Lung (tissue), 12 donors: ENCODE results near the gene SULT1B1. TPM values are rescaled to one million over a fixed set of nuclear protein-coding genes. Genes with fewer than 3 reads are reported as not detected.

ENCODE experiments used
- ATAC-seq: fragments of 200-7000 bp; cut with Tn5 transposase; one replicate; pipeline ENCODE4 v1.9.1; 2020; ENCODE audit warnings: moderate number of reproducible peaks; ENCODE audit not compliant: insufficient read depth, low FRiP score
- DNase-seq, 3 donors: peaks; one replicate each; pipeline ENCODE4 v3.0.0-alpha.2; 2013 to 2017
- H3K27ac ChIP-seq, 2 donors: one replicate each; pipeline ENCODE4 v1.5.1; 2013; ENCODE audit warnings: mild to moderate bottlenecking in 2 of 2, moderate library complexity in 2 of 2, control low read depth in 1 of 2, inconsistent platforms in 1 of 2, low read depth in 1 of 2, low read length in 1 of 2
- H3K27me3 ChIP-seq, 3 donors: one replicate each; pipeline ENCODE4 v1.5.1; 2013; ENCODE audit warnings: low read length in 2 of 3; ENCODE audit not compliant: control insufficient read depth in 3 of 3, insufficient read depth in 3 of 3
- H3K36me3 ChIP-seq, 4 donors: one replicate each; pipeline ENCODE4 v1.5.1; 2013; ENCODE audit warnings: low read length in 4 of 4, mild to moderate bottlenecking in 1 of 4, moderate library complexity in 1 of 4; ENCODE audit not compliant: control insufficient read depth in 4 of 4, insufficient read depth in 4 of 4
- H3K4me1 ChIP-seq, 5 donors: one replicate each; pipeline ENCODE4 v1.5.1; 2013; ENCODE audit warnings: low read length in 5 of 5, mild to moderate bottlenecking in 2 of 5, moderate library complexity in 1 of 5; ENCODE audit not compliant: control insufficient read depth in 5 of 5, insufficient read depth in 5 of 5
- H3K4me3 ChIP-seq: one replicate; pipeline ENCODE4 v1.5.1; 2013; ENCODE audit warnings: mild to moderate bottlenecking, control low read depth, moderate library complexity
- H3K9ac ChIP-seq, 2 donors: one replicate each; pipeline ENCODE4 v1.5.1; 2013; ENCODE audit warnings: low read length in 2 of 2, control low read depth in 1 of 2; ENCODE audit not compliant: insufficient read depth in 1 of 2
- H3K9me3 ChIP-seq, 4 donors: one replicate each; pipeline ENCODE4 v1.5.1; 2013; ENCODE audit warnings: low read length in 3 of 4, mild to moderate bottlenecking in 1 of 4, moderate library complexity in 1 of 4; ENCODE audit not compliant: control insufficient read depth in 4 of 4, insufficient read depth in 3 of 4
- WGBS, 2 donors: extraction: QIAGEN DNeasy Blood & Tissue Kit; methylation state at CpG; one replicate each; pipeline ENCODE4 v1.1.7; 2013; 5-methylcytosine and 5-hydroxymethylcytosine counted together
- polyA plus RNA-seq, 2 donors: library from polyadenylated mRNA; stranded (reverse); fragments of 200-250 nt; gene quantifications; one replicate each; pipeline ENCODE4 v1.2.1, GENCODE V29; 2013
- total RNA-seq, 2 donors: library from RNA; depleted of rRNA in 1 of 2; stranded (reverse); fragments of >200 nt in 1 of 2; gene quantifications; one replicate each; pipeline ENCODE4 v1.2.1, GENCODE V29; 2014 to 2021
- TF ChIP-seq, protein P1 (sequence below): IDR thresholded peaks from 2 replicates; pipeline ENCODE4 v1.5.1; 2012; ENCODE audit warnings: mild to moderate bottlenecking; ENCODE audit errors: control extremely low read depth, extremely low read depth
- donor health status: control.
- donor health status: control.
- donor health status: Bipolar disorder and iron deficiency.
- donor health status: healthy.
- donor health status: DM: yes; HTN: yes; CAD: no.

SULT1B1 gene
- total and polyA plus RNA-seq, 4 donors: 1.0 to 11.0 (median 6.0) TPM

DNA sequence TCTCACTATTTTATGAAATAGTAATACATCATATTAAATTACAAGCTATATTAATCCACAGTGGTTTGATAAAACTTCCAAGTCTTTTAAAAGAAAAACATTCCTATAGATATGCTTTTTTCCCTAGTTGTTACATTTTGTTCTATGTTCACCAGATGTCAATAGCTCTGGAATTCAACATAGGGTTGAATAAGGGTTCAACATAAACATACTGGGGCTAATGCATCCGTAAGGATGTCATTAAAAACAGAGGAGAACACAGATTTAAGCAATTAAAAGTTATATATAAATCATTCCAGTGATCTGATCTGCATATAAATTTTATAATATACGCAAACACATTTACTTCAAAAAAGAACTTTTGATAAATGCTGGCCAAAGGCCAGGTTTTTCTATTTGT, 32.5 kb downstream of the SULT1B1 start:
- DNase-seq: peak in 2 of 3 donors; percentile 66 to 76
- H3K36me3 ChIP-seq: no peaks in the 10 kb centered on the region
- no peak overlapping the region for H3K27ac ChIP-seq
- no peak overlapping the region for H3K4me3 ChIP-seq
- H3K9ac ChIP-seq: no peak overlapping the region
- H3K9me3 ChIP-seq: no peaks in the 10 kb centered on the region
- 87 to 91% methylated on average over 2 of the region's 2 CpGs for WGBS, 2 donors
- no peaks in the 10 kb centered on the region for H3K27me3 ChIP-seq
- ATAC-seq: no peak
- H3K4me1 ChIP-seq: peaks cover 0 to 32% (median 7%) of the 10 kb centered on the region in 5 donors
- TF ChIP-seq, protein P1, sequence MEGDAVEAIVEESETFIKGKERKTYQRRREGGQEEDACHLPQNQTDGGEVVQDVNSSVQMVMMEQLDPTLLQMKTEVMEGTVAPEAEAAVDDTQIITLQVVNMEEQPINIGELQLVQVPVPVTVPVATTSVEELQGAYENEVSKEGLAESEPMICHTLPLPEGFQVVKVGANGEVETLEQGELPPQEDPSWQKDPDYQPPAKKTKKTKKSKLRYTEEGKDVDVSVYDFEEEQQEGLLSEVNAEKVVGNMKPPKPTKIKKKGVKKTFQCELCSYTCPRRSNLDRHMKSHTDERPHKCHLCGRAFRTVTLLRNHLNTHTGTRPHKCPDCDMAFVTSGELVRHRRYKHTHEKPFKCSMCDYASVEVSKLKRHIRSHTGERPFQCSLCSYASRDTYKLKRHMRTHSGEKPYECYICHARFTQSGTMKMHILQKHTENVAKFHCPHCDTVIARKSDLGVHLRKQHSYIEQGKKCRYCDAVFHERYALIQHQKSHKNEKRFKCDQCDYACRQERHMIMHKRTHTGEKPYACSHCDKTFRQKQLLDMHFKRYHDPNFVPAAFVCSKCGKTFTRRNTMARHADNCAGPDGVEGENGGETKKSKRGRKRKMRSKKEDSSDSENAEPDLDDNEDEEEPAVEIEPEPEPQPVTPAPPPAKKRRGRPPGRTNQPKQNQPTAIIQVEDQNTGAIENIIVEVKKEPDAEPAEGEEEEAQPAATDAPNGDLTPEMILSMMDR: no peak

DNA sequence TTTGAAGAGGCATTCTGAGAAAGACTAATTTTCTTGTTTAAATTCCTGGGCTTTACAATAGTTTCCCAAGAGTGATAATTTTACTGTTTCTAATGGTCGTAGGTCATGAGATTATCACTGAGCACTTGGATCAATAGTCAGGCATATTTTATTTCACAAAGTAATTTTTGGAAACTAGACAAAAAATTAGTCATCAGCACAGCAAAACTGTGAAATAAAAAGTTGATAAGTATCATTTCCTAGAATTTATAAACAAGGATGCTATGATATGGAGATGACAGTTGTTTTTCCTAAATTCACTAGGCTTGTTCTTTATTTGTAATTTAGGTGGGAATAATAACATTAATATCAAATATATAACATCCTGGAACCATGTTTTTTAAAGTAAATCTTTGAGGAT, 33.0 kb downstream of the SULT1B1 start:
- Histone ChIP-seq H3K9me3 (no peaks in the 10 kb centered on the region), H3K9ac (no peak overlapping the region), H3K4me1 (peaks cover 0 to 28% (median 7%) of the 10 kb centered on the region in 5 donors), H3K36me3 (no peaks in the 10 kb centered on the region), H3K27me3 (no peaks in the 10 kb centered on the region), H3K4me3 (no peak overlapping the region), H3K27ac (no peak overlapping the region)
- DNase-seq (no peak), ATAC-seq (no peak)
- WGBS, 2 donors: 74 to 90% methylated on average over 1 of the region's 1 CpG
- TF ChIP-seq, protein P1: no peak

DNA sequence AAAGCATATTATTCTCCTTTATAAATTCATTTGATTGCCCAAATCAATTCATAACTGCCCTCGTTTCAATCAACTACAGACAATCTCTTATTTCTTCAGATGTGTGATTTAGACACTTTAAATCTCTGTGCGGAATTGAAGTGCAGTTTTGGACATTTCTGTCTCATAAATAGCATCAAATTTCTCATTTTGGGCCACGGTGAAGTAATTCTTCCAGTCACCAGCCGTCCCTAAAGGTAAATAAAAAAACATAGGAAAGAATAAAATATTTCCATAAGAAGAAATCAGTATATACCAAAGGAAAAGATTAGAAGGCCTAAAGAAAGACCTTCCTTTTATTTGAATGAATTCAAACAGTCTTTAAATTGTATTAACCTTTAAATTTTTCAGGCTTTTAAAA, 33.4 kb downstream of the SULT1B1 start:
- DNase-seq (no peak), ATAC-seq (no peak)
- Histone ChIP-seq H3K36me3 (no peaks in the 10 kb centered on the region), H3K4me3 (no peak overlapping the region), H3K27me3 (no peaks in the 10 kb centered on the region), H3K9ac (no peak overlapping the region), H3K9me3 (no peaks in the 10 kb centered on the region), H3K4me1 (peaks cover 0 to 24% (median 3%) of the 10 kb centered on the region in 5 donors), H3K27ac (no peak overlapping the region)
- TF ChIP-seq, protein P1: no peak
- WGBS, 2 donors: 79 to 84% methylated on average over 4 of the region's 4 CpGs
